Sciatic nerve (tissue), 2 donors: Measurements from ENCODE around the gene ST14. TPM values are rescaled to one million over a fixed set of nuclear protein-coding genes. Genes with fewer than 3 reads are reported as not detected.
"Not testable (repeated sequence)": the region's sequence is repeated elsewhere in the genome, so short reads cannot be mapped to it uniquely, and the experiment has no call there.

ENCODE experiments used
- ATAC-seq: fragments of 200-7000 bp; cut with Tn5 transposase; one replicate; pipeline ENCODE4 v1.9.1; 2020; ENCODE audit warnings: mild to moderate bottlenecking, moderate library complexity
- DNase-seq: peaks from one replicate; pipeline ENCODE4 v3.0.0-alpha.2; 2020; ENCODE audit warnings: low spot score
- intact Hi-C: fragments of 100-400 bp; cut with DNase I; formaldehyde crosslinking; loops from one replicate; pipeline ENCODE4 v1.14.2; 2022
- total RNA-seq: library from RNA; stranded (reverse); fragmentation: NEBNext Ultra II Directional; extraction: Animal tissue kit (Norgen Biotek cat#: 25700); gene quantifications from one replicate; pipeline ENCODE4 v1.2.1, GENCODE V29; 2021
- donor health status: DM: no; HTN: no; CAD: no.
- donor health status: DM: no; HTN: no; CAD: no.

The ST14 gene
- total RNA-seq, 1 donor from 2014 or later, result 2.8 TPM

DNA sequence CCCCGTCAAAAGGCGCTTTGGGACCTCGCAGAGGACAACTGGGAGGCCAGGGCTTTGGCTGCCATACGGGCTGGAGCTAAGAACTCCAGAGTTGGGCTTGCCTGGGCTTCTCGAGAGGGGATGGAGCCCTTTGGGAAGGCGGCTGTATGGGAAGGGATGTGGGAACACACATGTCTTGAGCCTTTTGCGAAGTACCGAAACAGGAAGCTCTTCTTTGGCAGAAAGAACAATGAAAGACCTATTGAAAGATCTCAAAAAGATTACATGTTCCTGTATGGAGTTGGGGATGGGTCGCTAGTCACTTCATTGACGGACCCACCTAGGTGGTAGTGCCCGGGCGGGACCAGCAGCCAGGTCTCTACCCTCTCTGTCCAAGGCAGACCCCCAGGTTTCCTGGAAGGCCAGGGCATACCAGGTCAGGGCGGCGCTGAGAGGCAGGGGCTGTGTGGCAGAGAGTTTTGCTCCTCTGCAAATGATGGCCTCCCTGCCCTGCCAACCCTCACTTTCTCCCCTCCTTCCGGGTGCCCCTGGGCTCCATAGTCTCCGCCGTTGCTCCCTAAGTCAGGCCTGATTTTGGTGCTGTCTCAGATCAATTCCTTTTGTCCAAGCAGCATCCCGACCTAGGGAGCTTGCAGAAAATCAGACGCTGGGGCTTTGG, 1.0 kb downstream of the ST14 start:
- ATAC-seq, result no peak

DNA sequence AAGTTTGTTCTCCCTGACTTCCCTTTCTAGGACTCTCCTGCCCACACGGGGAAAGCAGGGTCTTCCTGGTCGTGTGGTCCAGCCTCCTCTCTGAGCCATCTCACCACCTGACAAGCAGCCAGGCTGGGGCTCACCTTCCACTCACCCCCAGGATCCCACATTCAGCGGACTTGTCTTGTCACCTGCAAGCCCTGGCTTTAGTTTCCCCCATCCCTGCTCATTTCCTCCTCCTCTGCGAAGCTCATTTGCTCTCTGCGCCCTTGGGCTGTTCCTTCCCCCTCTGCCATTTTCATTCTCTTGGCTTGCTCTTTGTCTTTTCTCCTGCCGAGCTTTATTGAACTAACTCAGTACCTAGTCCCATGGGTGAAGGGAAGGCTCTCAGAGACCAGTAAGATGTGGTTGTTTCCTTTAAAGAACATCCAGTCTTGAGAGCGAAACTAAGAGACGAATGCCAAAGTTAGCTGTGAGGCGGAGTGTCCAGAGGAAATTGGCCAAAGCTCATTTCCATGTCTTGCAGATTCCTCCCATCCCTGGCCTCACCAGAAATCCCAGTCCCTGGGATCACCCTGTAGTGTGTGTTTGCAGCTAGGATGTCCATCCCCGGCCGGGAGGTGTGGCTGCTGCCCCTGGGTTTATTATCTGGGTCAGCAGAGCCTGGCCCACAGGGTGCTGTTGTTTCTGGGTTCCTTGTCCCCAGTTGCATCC, 2.0 kb downstream of the ST14 start:
- DNase-seq, result no peak
- no peak for ATAC-seq
- intact Hi-C loops, result no loop called here

More for the DNA sequence above, 1.0 kb downstream of the ST14 start:
- intact Hi-C loops, result no loop called here
- no peak for DNase-seq

DNA sequence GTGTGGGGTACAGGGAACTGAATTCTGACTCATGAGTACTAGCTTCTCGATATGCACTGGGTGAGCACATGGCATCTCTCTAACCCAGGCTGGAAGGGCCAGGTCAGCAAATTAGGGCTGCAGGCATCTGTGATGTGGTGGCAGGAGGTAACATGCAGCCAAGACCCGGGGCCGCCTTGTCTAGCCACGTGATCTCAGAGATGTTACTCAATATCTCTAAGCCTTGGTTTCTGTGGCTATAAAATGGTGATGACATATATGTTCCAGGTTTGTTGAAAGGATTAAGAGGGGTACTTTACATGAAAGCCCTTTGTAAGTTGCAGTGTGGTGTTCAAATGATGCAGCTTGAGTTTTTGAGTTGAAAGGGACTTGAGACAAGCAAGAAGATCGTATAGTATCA, 3.2 kb downstream of the ST14 start:
- intact Hi-C loops, result no loop called here
- ATAC-seq, result peak; percentile 37
- DNase-seq, result no peak

DNA sequence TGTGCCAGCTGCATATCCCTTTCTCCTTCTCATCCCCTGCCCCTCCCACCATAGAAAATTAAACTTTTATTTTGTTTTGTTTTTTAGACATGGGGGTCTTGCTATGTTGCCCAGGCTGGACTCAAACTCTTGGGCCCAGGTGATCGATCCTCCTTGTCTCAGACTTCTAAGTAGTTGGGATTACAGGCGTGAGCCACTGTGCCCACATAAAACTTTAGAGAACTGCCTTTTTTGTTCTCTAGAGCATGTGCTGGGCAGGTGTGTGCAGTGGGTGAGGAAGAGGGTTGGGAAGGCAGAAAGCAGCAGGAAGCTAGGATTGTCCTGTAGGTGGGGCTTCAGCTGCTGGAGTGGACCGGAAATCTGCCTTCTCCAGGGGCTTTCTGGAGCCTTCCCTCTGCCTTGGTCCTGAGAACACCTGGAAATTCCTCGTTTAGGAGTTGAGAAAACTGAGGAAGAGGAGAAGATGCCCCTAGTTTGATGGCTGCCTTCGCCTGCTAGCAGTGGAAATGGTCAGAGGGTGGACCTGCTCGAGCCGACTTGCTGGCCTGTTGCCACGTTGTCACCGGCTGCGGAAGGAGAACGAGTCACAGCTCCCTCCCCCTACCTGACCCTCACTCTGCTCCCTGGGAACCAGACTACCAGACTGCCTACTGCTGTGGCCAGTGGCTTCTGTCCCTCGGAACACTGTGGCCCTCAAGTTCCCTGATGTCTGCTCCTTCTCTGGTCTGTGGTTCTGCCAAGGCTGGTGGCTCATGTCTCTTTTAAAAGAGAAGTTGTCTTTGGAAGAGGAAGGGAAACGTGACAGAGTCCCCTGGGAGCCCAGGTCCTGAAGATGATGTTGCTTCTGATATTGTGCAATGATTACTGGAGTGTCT, 4.0 kb downstream of the ST14 start:
- DNase-seq, result no peak
- peak; percentile 37 for ATAC-seq
- intact Hi-C loops, result no loop called here

DNA sequence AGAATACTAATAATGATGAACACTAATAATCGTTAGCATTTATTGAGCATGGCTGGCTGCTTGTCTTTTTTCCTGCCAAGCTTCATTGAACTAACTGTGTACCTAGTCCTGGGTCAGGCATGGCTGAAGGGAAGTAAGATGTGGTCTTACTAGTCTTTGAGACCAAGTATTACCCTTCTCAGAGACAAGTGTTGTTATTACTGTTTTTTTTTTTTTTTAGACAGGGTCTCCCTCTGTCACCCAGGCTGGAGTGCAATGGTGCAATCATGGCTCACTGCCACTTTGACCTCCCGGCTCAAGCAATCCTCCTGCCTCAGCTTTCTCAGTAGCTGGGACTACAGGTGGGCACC, 4.6 kb downstream of the ST14 start:
- ATAC-seq (no peak), DNase-seq (no peak)
- intact Hi-C loops, result no loop called here

DNA sequence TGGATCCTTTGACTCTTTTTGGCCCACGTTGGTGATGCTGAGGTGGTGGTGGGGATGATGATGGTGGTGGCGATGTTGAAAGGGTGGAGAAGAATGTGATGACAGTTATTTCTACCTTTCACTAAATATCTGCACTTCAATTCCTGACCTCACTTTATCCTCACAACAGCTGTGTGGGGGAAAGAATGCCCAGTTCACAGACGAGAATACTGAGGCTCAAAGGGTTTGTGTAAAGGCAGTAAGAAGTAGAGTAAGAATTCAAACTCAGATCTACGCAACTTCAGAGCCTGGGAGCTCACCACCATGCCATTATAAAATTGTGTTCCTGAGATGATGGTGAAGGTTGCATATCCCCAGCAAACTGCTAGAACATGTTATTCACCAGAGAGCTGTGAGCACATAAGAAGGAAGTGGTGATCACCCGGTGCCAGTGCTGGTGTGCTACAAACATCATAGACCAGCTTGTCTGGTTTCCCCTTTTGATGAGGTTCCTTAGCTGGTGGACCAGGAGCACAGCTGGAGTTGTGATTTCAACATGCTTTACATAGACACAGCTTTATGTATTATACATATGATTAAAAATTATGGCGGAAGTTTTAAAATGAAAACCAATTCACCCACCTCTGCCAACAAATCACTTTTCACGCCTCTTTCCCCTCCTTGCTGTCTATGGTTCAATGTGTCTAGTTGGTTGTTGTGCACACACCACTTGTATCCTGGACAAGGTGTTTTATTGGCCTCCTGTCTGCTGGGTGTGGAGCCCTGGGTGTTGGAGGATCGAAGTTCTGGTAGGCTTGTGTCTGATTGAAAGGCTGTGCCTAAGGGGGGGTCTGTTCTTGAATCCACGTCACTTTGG, 6.2 kb downstream of the ST14 start:
- intact Hi-C loops, result no loop called here
- peak; percentile 67 for ATAC-seq
- DNase-seq, result no peak

DNA sequence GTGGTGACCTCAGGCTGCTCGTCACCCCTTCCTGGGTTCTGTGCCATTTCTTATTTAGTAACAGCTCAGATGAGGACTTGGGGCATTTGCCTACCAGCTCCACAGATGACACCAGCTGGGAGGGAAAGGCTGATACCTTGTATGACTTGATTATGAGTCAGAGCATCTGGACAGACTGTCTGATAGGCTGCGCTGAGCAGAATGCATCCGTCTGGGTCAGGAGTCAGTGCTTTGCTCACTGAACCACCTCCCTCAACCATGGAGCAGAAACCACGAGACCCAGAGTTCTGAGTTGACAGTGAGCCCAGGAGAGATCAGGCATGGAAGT, 6.8 kb downstream of the ST14 start:
- DNase-seq (no peak), ATAC-seq (no peak)
- intact Hi-C loops, result no loop called here

DNA sequence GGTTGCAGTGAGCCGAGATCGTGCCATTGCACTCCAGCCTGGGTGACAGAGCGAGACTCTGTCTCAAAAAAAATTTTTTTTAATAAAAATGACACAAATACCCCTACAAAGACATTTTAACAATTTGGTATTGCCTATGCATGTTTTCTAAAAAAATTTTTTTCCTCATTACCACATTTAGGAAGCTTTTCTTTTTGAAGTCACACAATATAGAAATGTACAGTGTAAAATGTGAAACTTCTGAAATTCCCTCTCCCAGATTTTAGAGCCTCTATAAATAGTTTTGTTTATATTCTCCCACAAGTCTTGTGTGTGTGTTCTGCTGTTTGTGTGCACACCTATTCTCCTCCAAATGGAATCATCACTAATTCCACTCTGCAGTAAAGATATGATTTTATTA, 7.6 kb downstream of the ST14 start:
- intact Hi-C loops, result no loop called here
- DNase-seq (no peak), ATAC-seq (no peak)

DNA sequence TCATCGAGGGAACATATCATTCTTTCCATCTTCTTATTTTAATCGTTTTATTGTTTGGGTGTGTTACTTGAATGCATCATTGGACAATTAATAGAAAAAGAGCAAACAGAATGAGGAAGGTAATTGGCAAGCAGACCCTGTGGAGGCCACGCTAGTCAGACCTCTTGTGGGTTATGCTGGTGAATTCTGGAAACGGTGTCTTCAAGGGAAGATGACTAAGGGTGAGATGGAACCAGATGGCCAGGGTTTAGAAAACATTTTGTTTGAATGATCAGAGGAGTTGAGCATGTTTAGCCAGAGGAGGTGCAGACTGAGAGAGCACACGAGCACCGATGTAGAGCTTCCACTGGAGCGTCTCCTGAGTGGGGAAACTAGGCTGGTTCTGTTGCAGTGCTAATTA, 8.5 kb downstream of the ST14 start:
- ATAC-seq (no peak), DNase-seq (no peak)
- intact Hi-C loops, result no loop called here

DNA sequence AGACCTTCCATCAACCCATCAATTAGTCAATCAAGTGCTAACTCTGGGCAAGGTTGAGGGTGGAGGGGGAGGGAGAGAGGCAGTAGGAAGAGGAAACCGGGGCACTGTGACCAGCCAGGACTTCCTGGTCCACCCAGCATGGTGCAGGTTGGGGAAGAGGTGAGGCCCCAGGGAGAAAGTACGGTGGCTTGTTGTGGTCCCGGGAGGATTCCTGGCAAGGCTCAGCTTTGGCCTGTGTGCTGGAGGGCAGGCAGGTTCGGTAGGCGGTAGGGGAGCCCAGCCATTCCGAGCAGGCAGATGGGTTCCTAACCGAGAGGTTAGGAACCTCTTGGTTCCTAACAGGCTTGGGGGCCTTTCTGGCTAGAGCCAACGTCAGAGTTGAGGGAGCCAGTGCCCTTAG, 10.8 kb downstream of the ST14 start:
- intact Hi-C loops, result no loop called here
- no peak for DNase-seq
- ATAC-seq, result no peak

DNA sequence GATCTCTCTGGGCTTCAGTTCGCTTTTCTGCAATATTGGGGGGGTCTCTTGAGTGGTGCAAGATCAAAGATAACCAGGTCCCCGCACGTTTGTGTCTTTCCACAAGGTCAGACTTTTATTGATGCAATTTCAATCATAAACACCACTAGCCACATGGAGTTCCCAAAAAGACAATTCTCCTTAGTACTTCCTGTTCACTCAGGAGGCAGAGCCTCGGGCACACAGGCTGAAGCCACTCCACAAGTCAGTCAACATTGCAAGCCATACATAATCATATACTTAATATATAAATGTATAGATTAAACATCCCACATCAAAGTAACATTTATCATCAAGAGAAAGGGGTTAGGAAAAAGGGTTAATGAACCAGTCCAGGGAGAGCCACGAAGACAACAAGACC, 12.0 kb downstream of the ST14 start:
- DNase-seq (no peak), ATAC-seq (no peak)
- intact Hi-C loops, result no loop called here

DNA sequence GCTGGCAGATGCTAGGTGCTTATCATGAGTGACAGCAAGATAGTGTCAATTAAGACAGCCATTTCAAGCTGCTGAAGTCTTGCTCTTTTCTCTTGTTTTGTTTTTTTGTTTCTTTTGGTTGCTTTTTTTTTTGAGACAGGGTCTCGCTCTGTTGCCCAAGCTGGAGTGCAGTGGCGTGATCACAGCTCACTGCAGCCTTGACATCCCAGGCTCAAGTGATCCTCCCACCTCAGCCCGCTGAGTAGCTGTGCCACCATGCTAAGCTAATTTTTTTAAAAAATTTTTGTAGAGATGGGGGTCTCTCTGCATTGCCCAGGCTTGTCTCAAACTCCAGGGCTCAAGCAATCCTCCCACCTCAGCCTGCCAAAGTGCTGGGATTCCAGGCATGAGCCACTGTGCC, 12.4 kb downstream of the ST14 start:
- ATAC-seq, DNase-seq: not testable (repeated sequence)

DNA sequence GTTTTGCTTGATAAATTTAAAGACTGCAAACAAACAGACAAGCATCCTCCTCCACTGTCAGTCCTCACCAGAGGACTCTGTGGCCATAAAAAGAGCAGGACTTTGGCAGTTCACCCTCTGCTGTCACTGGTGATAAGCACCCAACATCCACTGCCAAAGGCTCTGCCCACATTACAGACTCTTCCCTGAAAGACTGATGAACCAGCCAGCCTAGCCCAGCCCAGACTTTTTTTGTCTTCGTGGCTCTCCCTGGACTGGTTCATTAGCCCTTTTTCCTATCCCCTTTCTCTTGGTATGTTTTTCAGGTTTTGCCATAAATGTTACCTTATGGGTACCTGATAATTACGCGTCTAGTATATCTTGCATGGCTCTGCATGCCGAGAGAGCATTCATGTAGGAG, 15.1 kb downstream of the ST14 start:
- intact Hi-C loops, result no loop called here
- DNase-seq (no peak), ATAC-seq (no peak)

More for the DNA sequence above, 12.4 kb downstream of the ST14 start:
- intact Hi-C loops, result not testable (repeated sequence)

DNA sequence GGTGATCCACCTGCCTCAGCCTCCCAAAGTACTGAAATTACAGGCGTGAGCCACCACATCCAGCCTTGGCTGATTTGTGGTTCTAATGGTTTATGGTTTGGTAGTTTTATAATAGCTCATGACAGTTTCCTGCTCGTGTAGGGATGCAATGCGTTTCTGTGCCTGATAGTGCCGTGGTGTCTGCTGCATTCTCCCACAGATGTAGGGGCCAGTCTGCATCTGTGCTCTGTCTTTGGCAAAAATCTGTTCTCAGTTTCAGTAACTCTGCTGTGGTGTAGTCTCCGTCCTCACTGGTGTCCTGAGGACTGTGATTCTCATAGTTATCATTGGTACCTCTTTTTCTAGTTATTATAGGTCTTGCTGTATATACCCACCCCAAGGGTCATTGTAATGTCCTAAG, 16.3 kb downstream of the ST14 start:
- intact Hi-C loops, result no loop called here
- no peak for DNase-seq
- ATAC-seq, result no peak

DNA sequence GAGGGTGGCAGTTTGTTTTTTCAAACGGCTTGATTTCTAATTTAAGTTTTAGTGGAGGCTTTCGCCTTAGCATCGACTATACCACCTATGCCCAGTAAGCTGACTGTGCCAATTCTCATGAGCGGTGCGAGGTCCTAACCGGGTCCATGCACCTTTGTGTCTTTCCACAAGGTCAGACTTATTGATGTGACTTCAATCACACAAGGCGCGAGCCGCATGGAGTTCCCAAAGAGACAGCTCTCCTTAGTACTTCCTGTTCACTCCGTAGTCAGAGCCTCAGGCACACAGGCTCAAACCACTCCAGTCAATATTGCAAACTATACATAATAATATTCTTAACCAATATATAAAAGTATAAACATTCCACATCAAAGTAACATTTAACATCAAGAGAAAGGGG, 18.2 kb downstream of the ST14 start:
- intact Hi-C loops, result no loop called here
- no peak for DNase-seq
- no peak for ATAC-seq

DNA sequence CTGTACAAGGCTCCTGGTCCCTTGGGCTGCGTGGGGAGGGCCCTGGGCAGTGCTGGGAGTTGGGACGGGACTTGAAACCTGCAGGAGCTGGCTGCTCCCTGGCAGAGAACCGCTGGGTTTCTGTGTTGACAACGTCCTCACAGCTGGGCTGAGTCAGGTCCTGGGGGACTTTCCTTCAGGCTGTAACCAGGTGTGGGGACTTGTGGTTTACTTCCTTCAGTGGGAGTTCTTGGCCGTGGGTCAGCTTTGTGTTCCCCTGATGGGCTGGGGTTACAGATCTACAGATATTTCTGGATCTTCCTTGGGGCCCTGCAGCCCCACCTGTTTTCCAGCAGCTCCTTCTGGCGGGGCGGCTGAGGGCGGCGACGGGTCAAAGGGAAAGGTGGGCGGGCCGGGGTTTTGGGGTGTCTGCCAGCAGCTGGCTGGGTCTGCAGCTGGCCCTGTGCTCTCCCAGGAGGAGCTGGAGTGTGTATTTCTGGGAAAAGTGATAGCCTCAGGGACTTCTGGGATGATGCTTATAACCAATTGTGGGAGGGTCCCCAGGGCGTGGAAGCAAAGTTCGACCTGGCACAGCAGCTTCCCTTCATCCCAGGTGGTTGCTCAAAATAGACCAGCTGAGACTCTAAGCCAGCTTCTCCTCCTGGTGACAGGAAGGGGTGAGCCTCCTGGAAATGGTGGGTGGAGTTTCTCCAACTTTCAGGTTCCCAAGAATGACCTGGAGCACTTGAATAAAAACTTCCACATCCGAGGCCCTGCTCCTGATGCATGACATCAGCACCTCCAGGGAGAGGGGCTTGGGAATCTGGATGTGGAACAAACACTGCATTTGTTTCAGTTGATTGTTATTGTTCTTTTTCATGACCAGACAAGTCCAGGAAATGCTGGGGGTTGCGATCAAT, 19.1 kb downstream of the ST14 start:
- ATAC-seq (peak; percentile 78), DNase-seq (no peak)
- intact Hi-C loops, result no loop called here

DNA sequence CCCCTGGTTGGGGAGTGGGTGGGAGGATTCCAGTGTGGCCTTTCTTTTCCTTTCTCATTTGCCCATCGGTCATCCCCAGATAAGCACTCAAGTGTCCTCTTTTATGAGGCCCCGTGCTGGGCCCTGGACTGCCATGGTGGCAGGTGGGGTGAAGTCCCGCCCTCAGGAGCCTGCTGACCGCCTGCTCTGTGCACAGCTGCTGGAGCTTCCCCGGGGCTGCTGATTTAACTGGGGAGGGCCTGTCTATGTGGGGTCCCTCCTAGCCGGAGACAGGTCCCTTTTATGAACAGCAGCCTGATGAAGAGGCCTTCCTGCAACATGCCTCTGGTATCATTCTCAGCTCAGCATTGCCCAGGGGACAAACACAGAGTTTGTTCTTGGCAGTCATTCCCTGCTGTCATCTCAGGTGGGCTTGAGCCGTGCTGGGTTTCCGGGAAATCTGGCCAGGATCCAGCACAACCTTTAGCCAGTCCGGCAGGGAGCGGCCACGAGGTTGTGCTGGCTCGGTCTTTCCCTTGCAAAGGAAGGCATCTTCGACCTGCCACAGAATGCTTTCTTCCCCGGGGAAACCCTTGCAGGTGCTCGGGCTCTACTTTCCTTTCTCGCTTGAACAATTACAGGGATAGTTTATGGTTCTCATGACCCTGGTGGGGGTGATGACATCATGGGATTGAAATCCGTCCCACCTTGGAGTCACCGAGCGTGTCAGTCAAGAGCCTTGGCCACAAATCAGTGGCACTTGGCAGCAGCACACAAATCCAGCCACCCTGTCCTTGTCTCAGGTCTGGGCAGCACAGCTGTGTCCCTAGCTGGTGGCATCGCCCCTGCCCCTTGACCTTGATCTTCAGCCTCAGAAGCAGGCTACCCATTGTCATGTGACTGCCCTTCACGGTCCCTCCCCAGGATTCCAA, 20.1 kb downstream of the ST14 start:
- DNase-seq (no peak), ATAC-seq (peak; percentile 37)
- intact Hi-C loops, result no loop called here
